ENCODE measurements around the gene PDAP1. TPM values are rescaled to one million over a fixed set of nuclear protein-coding genes. Genes with fewer than 3 reads are reported as not detected.

The PDAP1 gene
- polyA plus RNA-seq, 1 donor (not counting 4 experiments of a cell fraction or from before 2014, with no cell fraction given), result 99.1 TPM

- no peak overlapping the region for H3K4me3 ChIP-seq (ENCODE audit: control insufficient read depth in 2 of 3, extremely low read depth in 1 of 3, insufficient read depth in 2 of 3, low read depth in 1 of 3, low read length in 3 of 3)
- TF ChIP-seq EZH2 (IDR thresholded peaks at IDR 0.05; ENCODE audit: low read length) (no peak), CTCF (optimal IDR thresholded peaks at IDR 0.05 in 1 of 3, IDR thresholded peaks at IDR 0.05 in 1 of 3, conservative IDR thresholded peaks at IDR 0.05 in 1 of 3; ENCODE audit: extremely low read depth in 1 of 3, insufficient read depth in 2 of 3, low read length in 3 of 3) (no peak)
- H3K79me2 ChIP-seq (ENCODE audit: control insufficient read depth, insufficient read depth, low read length), result peaks cover 58% of the 10 kb centered on the region
- DNase-seq (ENCODE audit: low read depth, low spot score), result no peak
- H3K9ac ChIP-seq (ENCODE audit: control insufficient read depth, extremely low read depth, insufficient read depth, low read length), result no peak overlapping the region
- no peaks in the 10 kb centered on the region for H3K27me3 ChIP-seq (ENCODE audit: control insufficient read depth, extremely low read depth, insufficient read depth, low read length)
- dilution Hi-C loops (cut with MboI; ENCODE audit: extremely low pct_ligation_motif_present, low sequenced_read_pairs), result no loop called here
- peaks cover 4% of the 10 kb centered on the region for H3K9me1 ChIP-seq (ENCODE audit: control insufficient read depth, extremely low read depth, insufficient read depth, low read length)
- no peak overlapping the region for H2AFZ ChIP-seq (ENCODE audit: control insufficient read depth, low read length)
- peaks cover 35 to 71% of the 10 kb centered on the region in 2 experiments for H3K36me3 ChIP-seq (ENCODE audit: control insufficient read depth in 2 of 2, extremely low read depth in 1 of 2, insufficient read depth in 2 of 2, low read length in 2 of 2)
- no peak for FAIRE-seq
- H3K4me2 ChIP-seq (ENCODE audit: control insufficient read depth, extremely low read depth, insufficient read depth, low read depth, low read length), result no peak overlapping the region
- peaks cover 12% of the 10 kb centered on the region for H3K4me1 ChIP-seq (ENCODE audit: control insufficient read depth, extremely low read depth, insufficient read depth, low read length)
- H3K9me3 ChIP-seq (ENCODE audit: control insufficient read depth, low read depth, low read length), result no peaks in the 10 kb centered on the region
- H4K20me1 ChIP-seq (ENCODE audit: control insufficient read depth, extremely low read depth, insufficient read depth, low read length), result peaks cover 19% of the 10 kb centered on the region
- H3K27ac ChIP-seq (ENCODE audit: control insufficient read depth, insufficient read depth, low read length), result no peak overlapping the region
These were observed 48.8 kb upstream of the PDAP1 start for GRCh38 chr7:99457050-99457649.

- no peak overlapping the region for H3K9ac ChIP-seq (ENCODE audit: control insufficient read depth, extremely low read depth, insufficient read depth, low read length)
- H3K4me3 ChIP-seq (ENCODE audit: control insufficient read depth in 2 of 3, extremely low read depth in 1 of 3, insufficient read depth in 2 of 3, low read depth in 1 of 3, low read length in 3 of 3), result no peak overlapping the region
- H3K27ac ChIP-seq (ENCODE audit: control insufficient read depth, insufficient read depth, low read length), result no peak overlapping the region
- H3K9me3 ChIP-seq (ENCODE audit: control insufficient read depth, low read depth, low read length), result no peaks in the 10 kb centered on the region
- H4K20me1 ChIP-seq (ENCODE audit: control insufficient read depth, extremely low read depth, insufficient read depth, low read length), result peaks cover 19% of the 10 kb centered on the region
- TF ChIP-seq EZH2 (IDR thresholded peaks at IDR 0.05; ENCODE audit: low read length) (no peak), CTCF (optimal IDR thresholded peaks at IDR 0.05 in 1 of 3, IDR thresholded peaks at IDR 0.05 in 1 of 3, conservative IDR thresholded peaks at IDR 0.05 in 1 of 3; ENCODE audit: extremely low read depth in 1 of 3, insufficient read depth in 2 of 3, low read length in 3 of 3) (no peak)
- DNase-seq (ENCODE audit: low read depth, low spot score) (no peak), FAIRE-seq (no peak)
- peaks cover 39 to 78% of the 10 kb centered on the region in 2 experiments for H3K36me3 ChIP-seq (ENCODE audit: control insufficient read depth in 2 of 2, extremely low read depth in 1 of 2, insufficient read depth in 2 of 2, low read length in 2 of 2)
- peaks cover 4% of the 10 kb centered on the region for H3K9me1 ChIP-seq (ENCODE audit: control insufficient read depth, extremely low read depth, insufficient read depth, low read length)
- dilution Hi-C loops (cut with MboI; ENCODE audit: extremely low pct_ligation_motif_present, low sequenced_read_pairs), result no loop called here
- peaks cover 10% of the 10 kb centered on the region for H3K4me1 ChIP-seq (ENCODE audit: control insufficient read depth, extremely low read depth, insufficient read depth, low read length)
- H3K27me3 ChIP-seq (ENCODE audit: control insufficient read depth, extremely low read depth, insufficient read depth, low read length), result no peaks in the 10 kb centered on the region
- no peak overlapping the region for H2AFZ ChIP-seq (ENCODE audit: control insufficient read depth, low read length)
- no peak overlapping the region for H3K4me2 ChIP-seq (ENCODE audit: control insufficient read depth, extremely low read depth, insufficient read depth, low read depth, low read length)
- H3K79me2 ChIP-seq (ENCODE audit: control insufficient read depth, insufficient read depth, low read length), result peaks cover 50% of the 10 kb centered on the region
These were observed 47.9 kb upstream of the PDAP1 start for GRCh38 chr7:99456288-99456687.
